Measurements from ENCODE around the gene WDFY4.

WDFY4 gene

GRCh38 chr10:48742891-48743860 is 58.5 kb downstream of the WDFY4 start:
- Histone ChIP-seq H2AFZ (ENCODE audit: low read depth) (no peak overlapping the region), H3K27ac (no peak overlapping the region), H3K4me1 (ENCODE audit: low read depth, poor library complexity, severe bottlenecking) (no peaks in the 10 kb centered on the region), H3K4me2 (no peak overlapping the region), H3K9ac (no peak overlapping the region), H3K36me3 (ENCODE audit: insufficient read depth) (no peaks in the 10 kb centered on the region), H3K79me2 (ENCODE audit: insufficient read depth, low read depth) (no peaks in the 10 kb centered on the region), H3K27me3 (ENCODE audit: insufficient read depth, low read depth) (no peaks in the 10 kb centered on the region), H4K20me1 (ENCODE audit: insufficient read depth) (no peaks in the 10 kb centered on the region), H3K4me3 (IDR thresholded peaks at IDR 0.05; ENCODE audit: insufficient read depth, low read depth, low read length) (no peak overlapping the region)
- no peak for TF ChIP-seq CTCF (conservative IDR thresholded peaks at IDR 0.05; ENCODE audit: low read depth, low read length)

GRCh38 chr10:48744587-48744986 is 59.9 kb downstream of the WDFY4 start:
- Histone ChIP-seq H3K27me3 (ENCODE audit: insufficient read depth, low read depth) (no peaks in the 10 kb centered on the region), H3K4me2 (no peak overlapping the region), H4K20me1 (ENCODE audit: insufficient read depth) (no peaks in the 10 kb centered on the region), H3K79me2 (ENCODE audit: insufficient read depth, low read depth) (no peaks in the 10 kb centered on the region), H3K4me3 (IDR thresholded peaks at IDR 0.05; ENCODE audit: insufficient read depth, low read depth, low read length) (no peak overlapping the region), H3K36me3 (ENCODE audit: insufficient read depth) (no peaks in the 10 kb centered on the region), H2AFZ (ENCODE audit: low read depth) (no peak overlapping the region), H3K27ac (no peak overlapping the region), H3K4me1 (ENCODE audit: low read depth, poor library complexity, severe bottlenecking) (no peaks in the 10 kb centered on the region), H3K9ac (no peak overlapping the region)
- no peak for TF ChIP-seq CTCF (conservative IDR thresholded peaks at IDR 0.05; ENCODE audit: low read depth, low read length)

GRCh38 chr10:48745662-48746245 is 61.1 kb downstream of the WDFY4 start:
- Histone ChIP-seq H3K27me3 (ENCODE audit: insufficient read depth, low read depth) (no peaks in the 10 kb centered on the region), H3K4me2 (no peak overlapping the region), H3K4me1 (ENCODE audit: low read depth, poor library complexity, severe bottlenecking) (no peaks in the 10 kb centered on the region), H3K36me3 (ENCODE audit: insufficient read depth) (no peaks in the 10 kb centered on the region), H3K4me3 (IDR thresholded peaks at IDR 0.05; ENCODE audit: insufficient read depth, low read depth, low read length) (no peak overlapping the region), H3K79me2 (ENCODE audit: insufficient read depth, low read depth) (no peaks in the 10 kb centered on the region), H2AFZ (ENCODE audit: low read depth) (no peak overlapping the region), H3K27ac (no peak overlapping the region), H4K20me1 (ENCODE audit: insufficient read depth) (no peaks in the 10 kb centered on the region), H3K9ac (no peak overlapping the region)
- TF ChIP-seq CTCF (conservative IDR thresholded peaks at IDR 0.05; ENCODE audit: low read depth, low read length): no peak

- Histone ChIP-seq H3K27ac (no peak overlapping the region), H3K4me3 (IDR thresholded peaks at IDR 0.05; ENCODE audit: insufficient read depth, low read depth, low read length) (no peak overlapping the region), H3K9ac (no peak overlapping the region), H3K27me3 (ENCODE audit: insufficient read depth, low read depth) (no peaks in the 10 kb centered on the region), H4K20me1 (ENCODE audit: insufficient read depth) (no peaks in the 10 kb centered on the region), H3K79me2 (ENCODE audit: insufficient read depth, low read depth) (no peaks in the 10 kb centered on the region), H3K4me2 (no peak overlapping the region), H2AFZ (ENCODE audit: low read depth) (no peak overlapping the region), H3K4me1 (ENCODE audit: low read depth, poor library complexity, severe bottlenecking) (no peaks in the 10 kb centered on the region), H3K36me3 (ENCODE audit: insufficient read depth) (no peaks in the 10 kb centered on the region)
- TF ChIP-seq CTCF (conservative IDR thresholded peaks at IDR 0.05; ENCODE audit: low read depth, low read length): no peak
Measured at GRCh38 chr10:48748573-48748972, 63.9 kb downstream of the WDFY4 start.

All from KMS-11 (cell line).